Vagina (tissue), 2 donors: ENCODE data around the gene TCAIM. TPM values are rescaled to one million over a fixed set of nuclear protein-coding genes. Genes with fewer than 3 reads are reported as not detected.

Source experiments
- DNase-seq, 2 donors: peaks; one replicate each; pipeline ENCODE4 v3.0.0-alpha.2; 2017; ENCODE audit errors: extremely low spot score in 2 of 2
- H3K27ac ChIP-seq: fragments of 200-600 bp; sonication (generic); one replicate; pipeline ENCODE4 v1.5.1; 2019
- H3K27me3 ChIP-seq: fragments of 200-600 bp; sonication (generic); one replicate; pipeline ENCODE4 v1.5.1; 2019
- H3K36me3 ChIP-seq, 2 donors: fragments of 200-600 bp; sonication (generic); one replicate each; pipeline ENCODE4 v1.5.1; 2017 to 2019
- H3K4me1 ChIP-seq: fragments of 200-600 bp; sonication (generic); one replicate; pipeline ENCODE4 v1.5.1; 2019
- H3K4me3 ChIP-seq, 2 donors: fragments of 200-600 bp; sonication (generic); 1 replicate in 1 of 2; 2 replicates in 1 of 2; pipeline ENCODE4 v1.5.1; 2016 to 2019
- H3K9me3 ChIP-seq: fragments of 200-600 bp; sonication (generic); one replicate; pipeline ENCODE4 v1.5.1; 2019
- POLR2A ChIP-seq, 2 donors: fragments of 450-650 bp; IDR thresholded peaks; one replicate each; pipeline ENCODE4 v1.6.1; 2017; ENCODE audit warnings: antibody characterized with exemption in 2 of 2, mild to moderate bottlenecking in 2 of 2, moderate library complexity in 2 of 2
- POLR2AphosphoS5 ChIP-seq, 2 donors: sonication (generic); formaldehyde crosslinking; IDR thresholded peaks; one replicate each; pipeline ENCODE4 v1.9.0; 2017; ENCODE audit warnings: antibody characterized with exemption in 2 of 2, mild to moderate bottlenecking in 2 of 2, low read depth in 1 of 2; ENCODE audit not compliant: insufficient read depth in 1 of 2
- intact Hi-C: fragments of 100-400 bp; cut with DNase I; formaldehyde crosslinking; loops from one replicate; pipeline ENCODE4 v1.15.1; 2023
- total RNA-seq: library from RNA; depleted of rRNA; stranded (reverse); fragments of >200 nt; gene quantifications from one replicate; pipeline ENCODE4 v1.2.3, GENCODE V29; 2016
- TF ChIP-seq, protein P1 (sequence below), 3 experiments: fragments of 450-650 bp in 2 of 3; fragments of 200-600 bp in 1 of 3; sonication (generic) in 1 of 3; IDR thresholded peaks; one replicate each; pipeline ENCODE4 v1.5.1; 2017 to 2019; ENCODE audit warnings: antibody characterized with exemption in 3 of 3, mild to moderate bottlenecking in 2 of 3, moderate library complexity in 2 of 3

Gene TCAIM
- total RNA-seq, 1 donor from 2014 or later: 17.9 TPM

DNA sequence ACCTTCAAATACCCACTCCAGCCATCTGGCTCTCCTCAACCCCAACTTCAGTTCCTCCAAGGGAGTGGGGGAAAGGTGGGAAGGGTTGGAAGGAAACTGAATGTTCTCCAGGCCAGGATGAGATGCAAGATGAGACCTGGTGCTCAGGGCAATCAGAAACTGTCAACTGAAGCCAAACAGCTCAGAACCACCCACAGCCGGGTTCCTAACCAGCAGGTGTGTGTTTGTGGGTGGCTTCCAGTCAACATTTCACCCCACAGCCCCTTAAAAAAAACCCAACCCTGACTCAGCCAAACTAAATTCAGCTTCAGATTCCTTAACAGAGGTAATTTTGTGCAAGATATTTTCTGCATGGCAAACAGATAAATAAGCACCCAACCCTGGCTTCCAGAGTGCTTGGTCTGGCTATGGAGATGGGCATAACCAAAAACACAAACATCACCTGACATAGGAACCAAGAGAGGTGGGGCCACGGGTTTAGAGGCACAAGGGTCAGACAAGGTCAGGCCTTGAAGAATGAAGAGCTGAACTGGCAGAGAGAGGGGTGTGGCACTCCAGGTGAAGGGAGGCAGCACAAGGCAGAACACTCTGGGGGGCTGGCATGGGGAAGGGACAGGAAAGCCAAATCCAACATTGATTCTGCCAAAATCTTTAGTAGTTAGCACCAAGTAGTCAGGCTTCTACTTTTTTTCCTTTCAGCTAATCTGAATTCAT, 104.2 kb downstream of the TCAIM start:
- Histone ChIP-seq H3K27me3 (no peaks in the 10 kb centered on the region), H3K9me3 (no peaks in the 10 kb centered on the region), H3K4me1 (peaks cover 11% of the 10 kb centered on the region), H3K27ac (no peak overlapping the region), H3K4me3 (no peak overlapping the region), H3K36me3 (peaks cover 6 to 30% of the 10 kb centered on the region in 2 donors)
- intact Hi-C loops: no loop called here
- DNase-seq: no peak
- TF ChIP-seq POLR2AphosphoS5 (IDR thresholded peaks at IDR 0.05; ENCODE audit: insufficient read depth in 1 of 2, low read depth in 1 of 2) (no peak), POLR2A (IDR thresholded peaks at IDR 0.05) (no peak)
- TF ChIP-seq, protein P1, sequence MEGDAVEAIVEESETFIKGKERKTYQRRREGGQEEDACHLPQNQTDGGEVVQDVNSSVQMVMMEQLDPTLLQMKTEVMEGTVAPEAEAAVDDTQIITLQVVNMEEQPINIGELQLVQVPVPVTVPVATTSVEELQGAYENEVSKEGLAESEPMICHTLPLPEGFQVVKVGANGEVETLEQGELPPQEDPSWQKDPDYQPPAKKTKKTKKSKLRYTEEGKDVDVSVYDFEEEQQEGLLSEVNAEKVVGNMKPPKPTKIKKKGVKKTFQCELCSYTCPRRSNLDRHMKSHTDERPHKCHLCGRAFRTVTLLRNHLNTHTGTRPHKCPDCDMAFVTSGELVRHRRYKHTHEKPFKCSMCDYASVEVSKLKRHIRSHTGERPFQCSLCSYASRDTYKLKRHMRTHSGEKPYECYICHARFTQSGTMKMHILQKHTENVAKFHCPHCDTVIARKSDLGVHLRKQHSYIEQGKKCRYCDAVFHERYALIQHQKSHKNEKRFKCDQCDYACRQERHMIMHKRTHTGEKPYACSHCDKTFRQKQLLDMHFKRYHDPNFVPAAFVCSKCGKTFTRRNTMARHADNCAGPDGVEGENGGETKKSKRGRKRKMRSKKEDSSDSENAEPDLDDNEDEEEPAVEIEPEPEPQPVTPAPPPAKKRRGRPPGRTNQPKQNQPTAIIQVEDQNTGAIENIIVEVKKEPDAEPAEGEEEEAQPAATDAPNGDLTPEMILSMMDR (IDR thresholded peaks at IDR 0.05): no peak

DNA sequence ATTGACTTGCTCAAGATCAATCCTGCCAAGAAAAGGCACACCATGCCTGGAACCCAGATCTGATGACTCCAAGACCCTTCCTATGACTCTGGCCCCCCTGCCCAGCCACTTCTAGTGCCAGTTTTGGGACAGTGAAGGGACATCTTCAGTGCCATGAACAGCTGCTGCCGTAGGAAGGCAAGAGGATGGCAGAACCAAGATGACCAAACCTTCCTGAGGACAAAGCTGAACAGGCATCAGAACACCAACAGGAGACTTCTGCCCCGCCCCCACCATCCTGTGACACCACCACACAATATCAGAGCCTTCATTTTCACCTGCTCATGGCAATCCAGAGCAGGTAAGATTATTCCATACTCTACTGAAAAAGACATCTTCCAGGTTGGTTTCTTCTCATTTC, 105.9 kb downstream of the TCAIM start:
- Histone ChIP-seq H3K4me3 (no peak overlapping the region), H3K4me1 (peaks cover 6% of the 10 kb centered on the region), H3K27ac (no peak overlapping the region), H3K27me3 (no peaks in the 10 kb centered on the region), H3K9me3 (no peaks in the 10 kb centered on the region), H3K36me3 (peaks cover 7 to 47% of the 10 kb centered on the region in 2 donors)
- no peak for DNase-seq
- TF ChIP-seq POLR2AphosphoS5 (IDR thresholded peaks at IDR 0.05; ENCODE audit: insufficient read depth in 1 of 2, low read depth in 1 of 2) (no peak), POLR2A (IDR thresholded peaks at IDR 0.05) (no peak)
- TF ChIP-seq, protein P1 (IDR thresholded peaks at IDR 0.05): no peak
- intact Hi-C loops: no loop called here

DNA sequence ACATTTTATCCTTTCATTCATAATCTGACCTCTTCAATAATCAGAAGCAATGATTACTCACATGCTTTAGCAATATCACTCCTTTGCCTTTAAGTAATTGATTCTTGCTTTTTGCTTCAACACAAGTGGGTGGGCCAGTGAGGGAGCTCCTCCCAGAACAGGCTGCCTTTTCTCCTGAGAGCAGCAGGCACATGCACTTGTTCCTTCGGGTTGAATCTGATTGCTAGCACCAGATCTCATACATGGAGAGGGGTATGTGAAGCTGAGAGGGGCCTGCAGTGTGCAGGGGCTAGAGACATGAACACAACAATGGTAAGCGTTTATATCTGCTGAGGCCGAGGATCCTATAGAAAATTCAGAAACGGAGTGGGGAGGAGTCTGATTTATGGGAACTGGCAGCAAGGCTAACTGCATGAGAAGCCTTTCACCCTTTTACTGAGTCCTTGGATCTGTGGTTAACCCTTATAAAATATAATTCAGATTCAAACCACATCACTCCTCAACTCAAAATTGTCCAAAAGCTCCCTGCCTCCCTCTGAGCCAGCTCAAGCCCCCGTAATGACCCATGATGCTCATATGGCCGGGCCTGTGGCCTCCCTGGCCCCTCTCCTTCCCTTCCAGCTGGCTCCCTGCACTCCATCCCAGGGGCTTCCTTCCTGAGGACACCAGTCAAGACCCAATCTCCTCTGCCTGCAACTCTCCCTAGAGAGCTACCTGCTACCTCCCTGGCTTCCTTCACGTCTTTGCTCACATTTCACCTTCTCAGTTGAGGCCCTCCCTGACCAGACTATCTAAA, 106.5 kb downstream of the TCAIM start:
- H3K27me3 ChIP-seq: no peaks in the 10 kb centered on the region
- no peak for DNase-seq
- no peak for TF ChIP-seq POLR2A (IDR thresholded peaks at IDR 0.05)
- TF ChIP-seq, protein P1 (IDR thresholded peaks at IDR 0.05): no peak
- TF ChIP-seq POLR2AphosphoS5 (IDR thresholded peaks at IDR 0.05; ENCODE audit: insufficient read depth in 1 of 2, low read depth in 1 of 2): no peak
- H3K27ac ChIP-seq: no peak overlapping the region
- H3K4me1 ChIP-seq: no peaks in the 10 kb centered on the region
- H3K36me3 ChIP-seq: peaks cover 9 to 54% of the 10 kb centered on the region in 2 donors
- no peaks in the 10 kb centered on the region for H3K9me3 ChIP-seq
- intact Hi-C loops: no loop called here
- no peak overlapping the region for H3K4me3 ChIP-seq

DNA sequence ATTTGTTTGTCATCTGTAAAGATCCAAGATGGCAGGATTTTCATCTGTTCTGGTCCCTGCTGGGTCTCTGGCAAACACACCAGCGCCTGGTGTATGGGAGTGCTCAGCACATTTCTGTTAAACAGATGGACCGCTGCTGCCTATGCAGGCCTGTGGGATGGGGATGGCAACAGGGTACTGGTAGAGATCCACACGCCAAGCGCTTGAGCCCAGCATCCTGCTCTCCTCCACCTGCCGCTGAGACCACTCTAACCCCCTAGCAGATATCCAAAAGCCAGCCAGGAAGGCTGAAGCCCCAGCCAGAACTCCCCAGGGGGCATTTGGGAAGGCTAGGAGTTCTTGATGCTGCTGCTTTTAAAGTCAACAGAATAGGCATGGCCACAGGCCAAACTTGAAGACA, 107.2 kb downstream of the TCAIM start:
- Histone ChIP-seq H3K36me3 (peaks cover 9 to 61% of the 10 kb centered on the region in 2 donors), H3K9me3 (no peaks in the 10 kb centered on the region), H3K4me1 (no peaks in the 10 kb centered on the region), H3K27me3 (no peaks in the 10 kb centered on the region), H3K27ac (no peak overlapping the region), H3K4me3 (no peak overlapping the region)
- no peak for DNase-seq
- intact Hi-C loops: no loop called here
- TF ChIP-seq POLR2AphosphoS5 (IDR thresholded peaks at IDR 0.05; ENCODE audit: insufficient read depth in 1 of 2, low read depth in 1 of 2) (no peak), POLR2A (IDR thresholded peaks at IDR 0.05) (no peak)
- TF ChIP-seq, protein P1 (IDR thresholded peaks at IDR 0.05): no peak

DNA sequence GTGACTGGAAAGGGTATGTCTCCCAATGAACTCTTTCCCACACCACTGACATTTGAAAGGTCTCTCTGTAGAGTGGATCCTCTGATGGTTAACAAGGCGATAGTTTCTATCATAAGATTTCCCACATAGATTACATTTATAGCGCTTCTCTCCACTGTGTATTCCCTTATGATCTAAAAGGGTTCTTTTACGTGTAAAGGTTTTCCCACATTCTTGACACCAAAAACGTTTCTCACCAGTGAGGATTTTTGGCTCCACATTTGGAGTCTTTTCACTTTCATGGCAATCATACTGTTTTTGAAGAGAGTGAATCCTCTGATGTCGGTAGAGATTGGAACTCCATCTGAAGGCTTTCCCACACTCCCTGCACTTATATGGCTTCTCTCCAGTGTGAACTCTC, 108.4 kb downstream of the TCAIM start:
- Histone ChIP-seq H3K4me1 (no peaks in the 10 kb centered on the region), H3K9me3 (no peaks in the 10 kb centered on the region), H3K27me3 (no peaks in the 10 kb centered on the region), H3K27ac (no peak overlapping the region), H3K4me3 (no peak overlapping the region), H3K36me3 (peaks cover 9 to 72% of the 10 kb centered on the region in 2 donors)
- intact Hi-C loops: no loop called here
- TF ChIP-seq POLR2A (IDR thresholded peaks at IDR 0.05): no peak
- no peak for TF ChIP-seq POLR2AphosphoS5 (IDR thresholded peaks at IDR 0.05; ENCODE audit: insufficient read depth in 1 of 2, low read depth in 1 of 2)
- TF ChIP-seq, protein P1 (IDR thresholded peaks at IDR 0.05): no peak
- no peak for DNase-seq
